Nephron progenitor cell (in vitro differentiated cells): ENCODE data around the gene ZBTB4.
"Not testable (repeated sequence)": the region's sequence is repeated elsewhere in the genome, so short reads cannot be mapped to it uniquely, and the experiment has no call there.

ENCODE experiments used
- DNase-seq: peaks from one replicate; pipeline ENCODE4 v3.0.0; 2021
- H3K27ac Mint-ChIP-seq: 2 replicates; pipeline ENCODE4 v1.8.0; 2021; ENCODE audit warnings: mild to moderate bottlenecking, moderate library complexity, mixed read lengths
- H3K27me3 Mint-ChIP-seq: 2 replicates; pipeline ENCODE4 v1.8.0; 2021; ENCODE audit warnings: mild to moderate bottlenecking, low read depth, mixed read lengths; ENCODE audit not compliant: poor library complexity
- H3K36me3 Mint-ChIP-seq: 2 replicates; pipeline ENCODE4 v1.8.0; 2021; ENCODE audit warnings: low read depth, mixed read lengths
- H3K4me1 Mint-ChIP-seq: 2 replicates; pipeline ENCODE4 v1.8.0; 2021; ENCODE audit warnings: mixed read lengths
- H3K4me3 Mint-ChIP-seq: 2 replicates; pipeline ENCODE4 v1.8.0; 2021; ENCODE audit warnings: mild to moderate bottlenecking, moderate library complexity, mixed read lengths
- H3K9me3 Mint-ChIP-seq: 2 replicates; pipeline ENCODE4 v1.8.0; 2021; ENCODE audit warnings: mild to moderate bottlenecking, moderate library complexity, mixed read lengths
- CTCF ChIP-seq: fragments of 200-600 bp; sonication (generic); IDR thresholded peaks from 2 replicates; pipeline ENCODE4 v1.5.0; 2021; ENCODE audit warnings: antibody characterized with exemption

Gene ZBTB4

GRCh38 chr17:7486181-7486580, 6.8 kb upstream of the ZBTB4 start:
- no peaks in the 10 kb centered on the region for H3K9me3 Mint-ChIP-seq
- peaks cover 45% of the 10 kb centered on the region for H3K36me3 Mint-ChIP-seq
- DNase-seq = no peak
- peaks cover 3% of the 10 kb centered on the region for H3K27me3 Mint-ChIP-seq
- peak overlapping the region; percentile 65 for H3K27ac Mint-ChIP-seq
- peaks cover 77% of the 10 kb centered on the region for H3K4me1 Mint-ChIP-seq
- H3K4me3 Mint-ChIP-seq = peak overlapping the region; percentile 99
- no peak for TF ChIP-seq CTCF

- TF ChIP-seq CTCF = no peak
- peaks cover 3% of the 10 kb centered on the region for H3K27me3 Mint-ChIP-seq
- peak overlapping the region; percentile 99 for H3K4me3 Mint-ChIP-seq
- peaks cover 35% of the 10 kb centered on the region for H3K36me3 Mint-ChIP-seq
- H3K27ac Mint-ChIP-seq = peak overlapping the region; percentile 100
- no peaks in the 10 kb centered on the region for H3K9me3 Mint-ChIP-seq
- H3K4me1 Mint-ChIP-seq = peaks cover 83% of the 10 kb centered on the region
- DNase-seq = no peak
Measured at GRCh38 chr17:7484919-7485377, 5.5 kb upstream of the ZBTB4 start.

- DNase-seq = peak; percentile 96
- Mint-ChIP-seq H3K9me3 (no peaks in the 10 kb centered on the region), H3K36me3 (peaks cover 29% of the 10 kb centered on the region), H3K4me1 (peaks cover 86% of the 10 kb centered on the region), H3K27ac (peak within 1 kb of the TSS; percentile 100), H3K4me3 (peak within 1 kb of the TSS; percentile 99), H3K27me3 (peaks cover 3% of the 10 kb centered on the region)
- no peak for TF ChIP-seq CTCF
Measured at GRCh38 chr17:7484067-7484918, 4.9 kb upstream of the ZBTB4 start, which contains the start of gene POLR2A. TSS of gene POLR2A (plus strand) at chr17:7484366.

GRCh38 chr17:7483255-7484066, 4.0 kb upstream of the ZBTB4 start:
- no peaks in the 10 kb centered on the region for H3K9me3 Mint-ChIP-seq
- H3K36me3 Mint-ChIP-seq = peaks cover 21% of the 10 kb centered on the region
- TF ChIP-seq CTCF = no peak
- H3K4me1 Mint-ChIP-seq = peaks cover 81% of the 10 kb centered on the region
- peaks cover 3% of the 10 kb centered on the region for H3K27me3 Mint-ChIP-seq
- H3K4me3 Mint-ChIP-seq = peak overlapping the region; percentile 99
- H3K27ac Mint-ChIP-seq = peak overlapping the region; percentile 100
- peak; percentile 89 for DNase-seq

- Mint-ChIP-seq H3K36me3 (peaks cover 18% of the 10 kb centered on the region), H3K4me3 (peak overlapping the region; percentile 99), H3K27ac (peak overlapping the region; percentile 100), H3K4me1 (peaks cover 85% of the 10 kb centered on the region)
- not testable (repeated sequence) for DNase-seq, H3K9me3 Mint-ChIP-seq, H3K27me3 Mint-ChIP-seq
Measured at GRCh38 chr17:7482742-7483088, 3.3 kb upstream of the ZBTB4 start.

- peaks cover 12% of the 10 kb centered on the region for H3K36me3 Mint-ChIP-seq
- H3K9me3 Mint-ChIP-seq, H3K27me3 Mint-ChIP-seq, DNase-seq: not testable (repeated sequence)
- H3K27ac Mint-ChIP-seq = peak overlapping the region; percentile 100
- peaks cover 85% of the 10 kb centered on the region for H3K4me1 Mint-ChIP-seq
- H3K4me3 Mint-ChIP-seq = peak overlapping the region; percentile 99
Measured at GRCh38 chr17:7481842-7482741, 2.7 kb upstream of the ZBTB4 start.

- peak within 1 kb of the TSS; percentile 99 for H3K4me3 Mint-ChIP-seq
- not testable (repeated sequence) for DNase-seq, H3K27me3 Mint-ChIP-seq, H3K36me3 Mint-ChIP-seq, H3K9me3 Mint-ChIP-seq
- peaks cover 85% of the 10 kb centered on the region for H3K4me1 Mint-ChIP-seq
- H3K27ac Mint-ChIP-seq = peak within 1 kb of the TSS; percentile 97
Measured at GRCh38 chr17:7481275-7481674, 1.8 kb upstream of the ZBTB4 start, which contains the start of gene SLC35G6. TSS of gene SLC35G6 (plus strand) at chr17:7481446. CDS start at chr17:7481517, 71 bp downstream.
